ENCODE results near the gene LRRTM1. TPM values are rescaled to one million over a fixed set of nuclear protein-coding genes. Genes with fewer than 3 reads are reported as not detected.

Gene LRRTM1
- total RNA-seq, 6 experiments from 2014 or later: 0.46 TPM; not detected in 5

- no peak for TF ChIP-seq POLR2A (IDR thresholded peaks at IDR 0.05)
- peak in 2 of 4 donors; percentile 19 to 48 for TF ChIP-seq CTCF (IDR thresholded peaks at IDR 0.05)
- intact Hi-C loops (cut with DNase I): no loop called here
- DNase-seq: no peak
- H3K36me3 ChIP-seq: no peaks in the 10 kb centered on the region
- peak in 1 of 4 donors; percentile 33 for ATAC-seq
- no peaks in the 10 kb centered on the region for H3K9me3 ChIP-seq
- H3K27ac ChIP-seq: no peak overlapping the region
- no peaks in the 10 kb centered on the region for H3K4me1 ChIP-seq
- H3K27me3 ChIP-seq: no peaks in the 10 kb centered on the region
- no peak overlapping the region for H3K4me3 ChIP-seq
Measured at GRCh38 chr2:80326214-80326613, 21.7 kb upstream of the LRRTM1 start.

GRCh38 chr2:80324525-80324924, 20.0 kb upstream of the LRRTM1 start:
- no peak for DNase-seq
- no peaks in the 10 kb centered on the region for H3K27me3 ChIP-seq
- H3K36me3 ChIP-seq: no peaks in the 10 kb centered on the region
- no peak overlapping the region for H3K27ac ChIP-seq
- intact Hi-C loops (cut with DNase I): no loop called here
- WGBS (ENCODE audit: insufficient coverage, low coverage, low lambda C conversion rate, missing lambda C conversion rate): 39% methylated on average over 3 of the region's 3 CpGs
- no peak overlapping the region for H3K4me3 ChIP-seq
- TF ChIP-seq CTCF (IDR thresholded peaks at IDR 0.05) (no peak), POLR2A (IDR thresholded peaks at IDR 0.05) (no peak)
- H3K4me1 ChIP-seq: no peaks in the 10 kb centered on the region
- ATAC-seq: no peak
- no peaks in the 10 kb centered on the region for H3K9me3 ChIP-seq

GRCh38 chr2:80323610-80324009, 19.1 kb upstream of the LRRTM1 start:
- no peak overlapping the region for H3K27ac ChIP-seq
- WGBS (ENCODE audit: insufficient coverage, low coverage, low lambda C conversion rate, missing lambda C conversion rate): 24% methylated on average over 1 of the region's 1 CpG
- no peaks in the 10 kb centered on the region for H3K9me3 ChIP-seq
- no peak for TF ChIP-seq POLR2A (IDR thresholded peaks at IDR 0.05)
- no peak for TF ChIP-seq CTCF (IDR thresholded peaks at IDR 0.05)
- ATAC-seq (no peak), DNase-seq (no peak)
- intact Hi-C loops (cut with DNase I): no loop called here
- no peaks in the 10 kb centered on the region for H3K27me3 ChIP-seq
- H3K36me3 ChIP-seq: no peaks in the 10 kb centered on the region
- H3K4me1 ChIP-seq: no peaks in the 10 kb centered on the region
- H3K4me3 ChIP-seq: no peak overlapping the region

GRCh38 chr2:80322958-80323357, 18.4 kb upstream of the LRRTM1 start:
- 33% methylated on average over 12 of the region's 14 CpGs for WGBS (ENCODE audit: insufficient coverage, low coverage, low lambda C conversion rate, missing lambda C conversion rate)
- ATAC-seq: no peak
- TF ChIP-seq POLR2A (IDR thresholded peaks at IDR 0.05) (no peak), CTCF (IDR thresholded peaks at IDR 0.05) (no peak)

GRCh38 chr2:80322311-80322920, 17.9 kb upstream of the LRRTM1 start:
- TF ChIP-seq CTCF (IDR thresholded peaks at IDR 0.05): no peak
- no peak for TF ChIP-seq POLR2A (IDR thresholded peaks at IDR 0.05)
- Histone ChIP-seq H3K36me3 (no peaks in the 10 kb centered on the region), H3K27ac (no peak overlapping the region), H3K9me3 (no peaks in the 10 kb centered on the region), H3K27me3 (no peaks in the 10 kb centered on the region), H3K4me1 (no peaks in the 10 kb centered on the region), H3K4me3 (no peak overlapping the region)
- DNase-seq (no peak), ATAC-seq (no peak)
- intact Hi-C loops (cut with DNase I): no loop called here
- 4% methylated on average over 17 of the region's 42 CpGs for WGBS (ENCODE audit: insufficient coverage, low coverage, low lambda C conversion rate, missing lambda C conversion rate)

More at GRCh38 chr2:80322958-80323357, 18.4 kb upstream of the LRRTM1 start:
- intact Hi-C loops (cut with DNase I): no loop called here
- no peaks in the 10 kb centered on the region for H3K27me3 ChIP-seq
- no peaks in the 10 kb centered on the region for H3K36me3 ChIP-seq
- H3K4me3 ChIP-seq: no peak overlapping the region
- no peaks in the 10 kb centered on the region for H3K9me3 ChIP-seq
- H3K4me1 ChIP-seq: no peaks in the 10 kb centered on the region
- DNase-seq: no peak
- H3K27ac ChIP-seq: no peak overlapping the region
